ENCODE data around the gene LGALS4.

DNA sequence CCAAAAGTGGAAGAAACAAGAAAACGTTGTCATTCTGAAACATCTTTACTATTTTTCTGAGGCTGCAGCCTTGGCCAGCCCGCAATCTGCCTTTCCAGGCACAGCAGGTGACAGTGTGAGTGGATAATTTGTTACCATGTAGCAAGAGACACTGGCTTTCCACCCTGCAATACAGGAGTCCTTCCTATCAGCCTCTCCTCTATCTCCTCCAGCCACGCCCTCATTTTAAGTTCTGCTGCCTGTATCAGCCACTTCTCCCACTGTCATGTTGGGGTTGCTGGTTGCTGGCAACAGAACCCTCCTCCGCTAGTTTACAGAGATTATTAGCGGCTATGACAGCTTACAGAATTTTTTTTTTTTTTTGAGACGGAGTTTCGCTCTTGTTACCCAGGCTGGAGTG lies 31.7 kb downstream of the LGALS4 start:
- TF ChIP-seq CTCF (IDR thresholded peaks at IDR 0.05) (no peak), REST (IDR thresholded peaks at IDR 0.05; ENCODE audit: low read depth, low read length) (no peak), MAX (IDR thresholded peaks at IDR 0.05; ENCODE audit: low read depth) (no peak), FOSL2 (IDR thresholded peaks at IDR 0.05; ENCODE audit: borderline replicate concordance, low read depth) (no peak), TAF1 (IDR thresholded peaks at IDR 0.05; ENCODE audit: borderline replicate concordance, low read depth, low read length) (no peak), TEAD4 (IDR thresholded peaks at IDR 0.05; ENCODE audit: borderline replicate concordance, insufficient read depth) (no peak), TCF12 (IDR thresholded peaks at IDR 0.05) (no peak), JUND (IDR thresholded peaks at IDR 0.05) (no peak), MXI1 (IDR thresholded peaks at IDR 0.05; ENCODE audit: low read depth, low read length) (no peak)
- TF ChIP-seq, protein P1, sequence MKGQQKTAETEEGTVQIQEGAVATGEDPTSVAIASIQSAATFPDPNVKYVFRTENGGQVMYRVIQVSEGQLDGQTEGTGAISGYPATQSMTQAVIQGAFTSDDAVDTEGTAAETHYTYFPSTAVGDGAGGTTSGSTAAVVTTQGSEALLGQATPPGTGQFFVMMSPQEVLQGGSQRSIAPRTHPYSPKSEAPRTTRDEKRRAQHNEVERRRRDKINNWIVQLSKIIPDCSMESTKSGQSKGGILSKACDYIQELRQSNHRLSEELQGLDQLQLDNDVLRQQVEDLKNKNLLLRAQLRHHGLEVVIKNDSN (IDR thresholded peaks at IDR 0.05; ENCODE audit: borderline replicate concordance, low read depth) = no peak
- TF ChIP-seq, protein P2, sequence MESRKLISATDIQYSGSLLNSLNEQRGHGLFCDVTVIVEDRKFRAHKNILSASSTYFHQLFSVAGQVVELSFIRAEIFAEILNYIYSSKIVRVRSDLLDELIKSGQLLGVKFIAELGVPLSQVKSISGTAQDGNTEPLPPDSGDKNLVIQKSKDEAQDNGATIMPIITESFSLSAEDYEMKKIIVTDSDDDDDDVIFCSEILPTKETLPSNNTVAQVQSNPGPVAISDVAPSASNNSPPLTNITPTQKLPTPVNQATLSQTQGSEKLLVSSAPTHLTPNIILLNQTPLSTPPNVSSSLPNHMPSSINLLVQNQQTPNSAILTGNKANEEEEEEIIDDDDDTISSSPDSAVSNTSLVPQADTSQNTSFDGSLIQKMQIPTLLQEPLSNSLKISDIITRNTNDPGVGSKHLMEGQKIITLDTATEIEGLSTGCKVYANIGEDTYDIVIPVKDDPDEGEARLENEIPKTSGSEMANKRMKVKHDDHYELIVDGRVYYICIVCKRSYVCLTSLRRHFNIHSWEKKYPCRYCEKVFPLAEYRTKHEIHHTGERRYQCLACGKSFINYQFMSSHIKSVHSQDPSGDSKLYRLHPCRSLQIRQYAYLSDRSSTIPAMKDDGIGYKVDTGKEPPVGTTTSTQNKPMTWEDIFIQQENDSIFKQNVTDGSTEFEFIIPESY (IDR thresholded peaks at IDR 0.05; ENCODE audit: borderline replicate concordance, low read depth) = no peak
- TF ChIP-seq, protein P3, sequence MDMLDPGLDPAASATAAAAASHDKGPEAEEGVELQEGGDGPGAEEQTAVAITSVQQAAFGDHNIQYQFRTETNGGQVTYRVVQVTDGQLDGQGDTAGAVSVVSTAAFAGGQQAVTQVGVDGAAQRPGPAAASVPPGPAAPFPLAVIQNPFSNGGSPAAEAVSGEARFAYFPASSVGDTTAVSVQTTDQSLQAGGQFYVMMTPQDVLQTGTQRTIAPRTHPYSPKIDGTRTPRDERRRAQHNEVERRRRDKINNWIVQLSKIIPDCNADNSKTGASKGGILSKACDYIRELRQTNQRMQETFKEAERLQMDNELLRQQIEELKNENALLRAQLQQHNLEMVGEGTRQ (IDR thresholded peaks at IDR 0.05; ENCODE audit: borderline replicate concordance, low read depth, low read length) = no peak
